GM12878 (cell line): ENCODE data around the gene OR5L2. TPM values are rescaled to one million over a fixed set of nuclear protein-coding genes. Genes with fewer than 3 reads are reported as not detected.

Experiments
- ATAC-seq: fragments of 200-7000 bp; cut with Tn5 transposase; 3 replicates; pipeline ENCODE4 v1.9.1; 2020; ENCODE audit warnings: mild to moderate bottlenecking, moderate library complexity
- BruUV-seq: library from RNA; stranded (reverse); fragments of 400-500 nt; replicated peaks from 2 replicates; lab custom pipeline; 2021; lab: Mats Ljungman, UMichigan
- CTCF ChIA-PET: fragments of 300-600 bp; sonication (Branson Sonifier 250); formaldehyde crosslinking; extraction: SDS; loops from one replicate; lab custom pipeline; 2021; ENCODE audit warnings: inconsistent platforms; lab: Yijun Ruan, JAX
- POLR2A ChIA-PET: fragments of 350-600 bp; formaldehyde crosslinking; extraction: SDS; loops from one replicate; lab custom pipeline; 2021; ENCODE audit warnings: inconsistent platforms; lab: Charles Lee
- RAD21 ChIA-PET: fragments of 300-600 bp; sonication (Branson Sonifier 250); formaldehyde crosslinking; loops from one replicate; lab custom pipeline; 2023; ENCODE audit warnings: antibody characterized with exemption; ENCODE audit not compliant: unreplicated experiment; lab: Charles Lee
- SMC1A ChIA-PET: fragments of 300-600 bp; sonication (Branson Sonifier 250); formaldehyde crosslinking; loops from one replicate; lab custom pipeline; 2023; ENCODE audit not compliant: unreplicated experiment, uncharacterized antibody; lab: Charles Lee
- DNase-seq: peaks from one replicate; pipeline ENCODE4 v3.0.0-alpha.2; 2011; ENCODE audit warnings: low read depth, low spot score
- FAIRE-seq: peaks from 3 replicates; lab custom pipeline; 2011; peaks lifted over from hg19 to GRCh38; lab: Jason Lieb, UNC
- H2AFZ ChIP-seq: 2 replicates; pipeline ENCODE4 v1.6.0; 2011; ENCODE audit warnings: low read depth, low read length, control low read depth; ENCODE audit not compliant: control insufficient read depth
- H3K27ac ChIP-seq: 2 replicates; pipeline ENCODE4 v1.5.1; 2011; ENCODE audit warnings: control low read depth; ENCODE audit not compliant: control insufficient read depth, insufficient read depth
- H3K27me3 ChIP-seq, 2 experiments: replicated peaks in 1 of 2; 2 replicates each; pipeline versions ENCODE4 v1.6.0 to v1.6.1; 2011; ENCODE audit warnings: low read length in 1 of 2; ENCODE audit not compliant: control insufficient read depth in 2 of 2, insufficient read depth in 2 of 2
- H3K36me3 ChIP-seq, 2 experiments: 2 replicates each; pipeline ENCODE4 v1.5.1; 2011; ENCODE audit warnings: low read length in 1 of 2; ENCODE audit not compliant: control insufficient read depth in 2 of 2, insufficient read depth in 2 of 2
- H3K4me1 ChIP-seq: 2 replicates; pipeline ENCODE4 v1.6.1; 2011; ENCODE audit warnings: mild to moderate bottlenecking, low read length, moderate library complexity, mixed read lengths; ENCODE audit not compliant: control insufficient read depth, insufficient read depth
- H3K4me2 ChIP-seq: 2 replicates; pipeline ENCODE4 v1.6.0; 2011; ENCODE audit warnings: control low read depth; ENCODE audit not compliant: control insufficient read depth, insufficient read depth
- H3K4me3 ChIP-seq: fragments of 200-600 bp; sonication (generic); 2 replicates; pipeline ENCODE4 v1.5.1; 2016
- H3K79me2 ChIP-seq: 2 replicates; pipeline ENCODE4 v1.6.0; 2011; ENCODE audit warnings: low read length; ENCODE audit not compliant: control insufficient read depth, insufficient read depth
- H3K9ac ChIP-seq: 2 replicates; pipeline ENCODE4 v1.8.0; 2011; ENCODE audit warnings: low read length, control low read depth, mixed read lengths; ENCODE audit not compliant: control insufficient read depth, insufficient read depth
- H3K9me3 ChIP-seq: replicated peaks from 3 replicates; pipeline ENCODE4 v1.5.1; 2011; ENCODE audit warnings: mild to moderate bottlenecking, low read length; ENCODE audit not compliant: control insufficient read depth, insufficient read depth
- H4K20me1 ChIP-seq: 2 replicates; pipeline ENCODE4 v1.6.0; 2011; ENCODE audit not compliant: control insufficient read depth, insufficient read depth
- CBX5 ChIP-seq: sonication (generic); IDR thresholded peaks from 2 replicates; pipeline ENCODE4 v1.6.1; 2016; ENCODE audit warnings: low read depth, moderate library complexity, mild to moderate bottlenecking, inconsistent platforms
- E2F4 ChIP-seq: IDR thresholded peaks from 2 replicates; pipeline ENCODE4 v1.6.1; 2012; ENCODE audit warnings: low read depth, low read length, improper control_type of control experiment
- FOXM1 ChIP-seq: IDR thresholded peaks from 2 replicates; pipeline ENCODE4 v1.6.1; 2012; ENCODE audit warnings: low read depth, mild to moderate bottlenecking, inconsistent platforms, low read length, moderate library complexity
- HCFC1 ChIP-seq: fragments of 150-350 bp; IDR thresholded peaks from 2 replicates; pipeline ENCODE4 v1.6.1; 2014; ENCODE audit warnings: low read length
- KLF5 ChIP-seq: fragments of 450-650 bp; IDR thresholded peaks from 2 replicates; pipeline ENCODE4 v1.6.1; 2014; ENCODE audit warnings: mild to moderate bottlenecking; ENCODE audit not compliant: partially characterized antibody
- LARP7 ChIP-seq: fragments of 450-650 bp; IDR thresholded peaks from 2 replicates; pipeline ENCODE4 v1.6.1; 2017; ENCODE audit warnings: mild to moderate bottlenecking
- MEF2B ChIP-seq: fragments of 450-650 bp; IDR thresholded peaks from 2 replicates; pipeline ENCODE4 v1.6.1; 2018; ENCODE audit warnings: mild to moderate bottlenecking, moderate library complexity; ENCODE audit not compliant: partially characterized antibody, poor library complexity, severe bottlenecking
- MXI1 ChIP-seq: fragments of 150-350 bp; IDR thresholded peaks from 2 replicates; pipeline ENCODE4 v1.6.1; 2011; ENCODE audit warnings: low read depth, mild to moderate bottlenecking, inconsistent platforms, low read length, improper control_type of control experiment
- MYC ChIP-seq: IDR thresholded peaks from 2 replicates; pipeline ENCODE4 v1.6.1; 2011; ENCODE audit warnings: mild to moderate bottlenecking, low read length, moderate library complexity, inconsistent platforms; ENCODE audit not compliant: insufficient read depth, insufficient replicate concordance, insufficient read length, severe bottlenecking
- NBN ChIP-seq: fragments of 450-650 bp; IDR thresholded peaks from 2 replicates; pipeline ENCODE4 v1.6.1; 2016
- PAX8 ChIP-seq: fragments of 450-650 bp; IDR thresholded peaks from 2 replicates; pipeline ENCODE4 v1.6.1; 2017; ENCODE audit warnings: mild to moderate bottlenecking, moderate library complexity
- PML ChIP-seq: IDR thresholded peaks from 2 replicates; pipeline ENCODE4 v1.6.1; 2012; ENCODE audit warnings: low read length, inconsistent platforms
- POLR2AphosphoS5 ChIP-seq: IDR thresholded peaks from 2 replicates; pipeline ENCODE4 v1.6.1; 2011; ENCODE audit warnings: mild to moderate bottlenecking, low read length, inconsistent platforms
- SMAD5 ChIP-seq: IDR thresholded peaks from 2 replicates; pipeline ENCODE4 v1.6.1; 2016; ENCODE audit warnings: antibody characterized with exemption, low read depth
- SREBF1 ChIP-seq: IDR thresholded peaks from 2 replicates; pipeline ENCODE4 v1.6.1; 2012; ENCODE audit warnings: mild to moderate bottlenecking, low read length
- TBL1XR1 ChIP-seq: IDR thresholded peaks from 2 replicates; pipeline ENCODE4 v1.6.1; 2012; ENCODE audit warnings: low read depth, low read length, improper control_type of control experiment
- WRNIP1 ChIP-seq: IDR thresholded peaks from 2 replicates; pipeline ENCODE4 v1.6.1; 2011; ENCODE audit warnings: low read depth, low read length, improper control_type of control experiment, borderline replicate concordance
- ZNF687 ChIP-seq: fragments of 450-650 bp; IDR thresholded peaks from 2 replicates; pipeline ENCODE4 v1.6.1; 2017; ENCODE audit warnings: mild to moderate bottlenecking, moderate library complexity
- WGBS: methylation state at CpG from one replicate; pipeline ENCODE4 v1.1.6; 2016; ENCODE audit warnings: low lambda C conversion rate; ENCODE audit not compliant: insufficient replicate concordance, insufficient coverage; ENCODE audit errors: missing lambda C conversion rate; 5-methylcytosine and 5-hydroxymethylcytosine counted together
- in situ Hi-C: fragments of 300-500 bp; cut with MboI; formaldehyde crosslinking; loops from 9 replicates; pipeline ENCODE4 v1.14.3; 2018; ENCODE audit warnings: mixed read lengths
- intact Hi-C: fragments of 100-400 bp; cut with micrococcal nuclease; formaldehyde crosslinking; loops from one replicate; pipeline ENCODE4 v1.14.2; 2022; ENCODE audit not compliant: unreplicated experiment
- polyA plus RNA-seq, 11 experiments: library from polyadenylated mRNA; depleted of rRNA in 4 of 11; unstranded in 6 of 11; stranded (reverse) in 5 of 11; fragments of >200 nt; fragmentation: Nextera tagmentation in 4 of 11; fragmentation: Illumina TruSeq in 1 of 11; extraction: Ambion mirVana in 4 of 11; extraction: Trizol in 1 of 11; gene quantifications; 1 replicate in 1 of 11; 2 replicates in 10 of 11; pipeline versions ENCODE4 v1.2.1 to v1.2.3, GENCODE V29; 2011 to 2016; ENCODE audit warnings: inconsistent platforms in 2 of 11, missing spikeins in 2 of 11, low read depth in 1 of 11
- total RNA-seq, 4 experiments: library from RNA; depleted of rRNA in 3 of 4; stranded (reverse); fragments of >200 nt in 3 of 4; fragmentation: Illumina TruSeq in 1 of 4; extraction: Trizol in 1 of 4; gene quantifications; 2 replicates each; pipeline versions ENCODE4 v1.2.1 to v1.2.3, GENCODE V29; 2013 to 2021

The OR5L2 gene
- total and polyA plus RNA-seq, 10 of the 15 experiments (the other 5 are each of a cell fraction or from before 2014, with no cell fraction given), result not detected

DNA sequence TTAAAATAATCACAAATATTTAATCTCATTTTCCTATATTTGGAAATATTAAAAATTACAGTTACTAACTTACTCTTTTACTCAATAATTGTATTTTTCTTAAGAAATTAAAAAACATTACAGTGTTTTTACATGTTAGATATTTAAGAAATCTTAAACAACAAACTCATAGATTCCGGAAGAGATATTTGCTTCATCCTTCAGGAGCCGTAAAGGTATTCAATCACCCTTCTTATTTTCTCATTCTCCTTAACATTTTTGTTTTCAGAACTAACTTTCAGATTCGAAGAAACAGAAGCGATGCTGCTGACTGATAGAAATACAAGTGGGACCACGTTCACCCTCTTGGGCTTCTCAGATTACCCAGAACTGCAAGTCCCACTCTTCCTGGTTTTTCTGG is 7.7 kb upstream of the OR5L2 start, which contains the start of gene OR5D18:
OR5D18 (plus strand) TSS at position 301 of the 400 bp plus-strand sequence; CDS start at position 301, 0 bp downstream.
- Histone ChIP-seq H3K4me2 (no peak within 1 kb of the TSS), H3K4me1 (no peaks in the 10 kb centered on the region), H2AFZ (no peak within 1 kb of the TSS), H3K79me2 (no peaks in the 10 kb centered on the region), H3K9me3 (no peaks in the 10 kb centered on the region), H3K36me3 (no peaks in the 10 kb centered on the region), H3K27ac (no peak within 1 kb of the TSS), H3K4me3 (no peak within 1 kb of the TSS), H3K9ac (no peak within 1 kb of the TSS), H4K20me1 (no peaks in the 10 kb centered on the region), H3K27me3 (no peaks in the 10 kb centered on the region)
- FAIRE-seq (no peak), DNase-seq (no peak), ATAC-seq (no peak)
- TF ChIP-seq ZNF687, result no peak
- TF ChIP-seq MXI1, result no peak
- TF ChIP-seq WRNIP1, result no peak
- TF ChIP-seq CBX5, result no peak
- TF ChIP-seq LARP7, result no peak
- no peak for TF ChIP-seq TBL1XR1
- TF ChIP-seq PML, result no peak
- TF ChIP-seq E2F4, result no peak
- no peak for TF ChIP-seq SMAD5
- no peak for TF ChIP-seq HCFC1
- no peak for TF ChIP-seq FOXM1
- no peak for TF ChIP-seq POLR2AphosphoS5
- no peak for TF ChIP-seq MEF2B
- no peak for TF ChIP-seq PAX8
- no peak for TF ChIP-seq MYC
- no peak for TF ChIP-seq NBN
- no peak for TF ChIP-seq SREBF1
- TF ChIP-seq KLF5, result no peak
- intact Hi-C loops (loop anchor here (1.0 to 10.0 kb wide), 2 partner anchors 22 to 95 kb away; partner anchors contain the start of gene OR5W2), in situ Hi-C loops (no loop called here)
- ChIA-PET SMC1A (no interaction called here), RAD21 (no interaction called here), POLR2A (no interaction called here), CTCF (no interaction called here)
- no TSS peak for BruUV-seq
- WGBS, result 40% methylated on average over 5 of the region's 5 CpGs
